NB4 (cell line): Measurements from ENCODE around the gene NLGN2.

Experiments used
- DNase-seq: peaks from one replicate; pipeline ENCODE4 v3.0.0; 2010; ENCODE audit warnings: low read depth
- H3K4me3 ChIP-seq: one replicate; pipeline ENCODE4 v1.5.1; 2011; ENCODE audit warnings: mild to moderate bottlenecking, low read depth, low read length, moderate library complexity
- MYC ChIP-seq: IDR thresholded peaks from 2 replicates; pipeline ENCODE4 v1.6.1; 2011; ENCODE audit warnings: low read depth, low read length
- POLR2A ChIP-seq: IDR thresholded peaks from 2 replicates; pipeline ENCODE4 v1.6.1; 2011; ENCODE audit warnings: mild to moderate bottlenecking; ENCODE audit not compliant: insufficient read length; ENCODE audit errors: extremely low read depth
- TF ChIP-seq, protein P1 (sequence below): IDR thresholded peaks from 2 replicates; pipeline ENCODE4 v1.6.1; 2011; ENCODE audit warnings: low read depth, low read length
- TF ChIP-seq, protein P2 (sequence below): IDR thresholded peaks from one replicate; pipeline ENCODE4 v1.5.1; 2012; ENCODE audit warnings: low read depth, low read length

Gene NLGN2

DNA sequence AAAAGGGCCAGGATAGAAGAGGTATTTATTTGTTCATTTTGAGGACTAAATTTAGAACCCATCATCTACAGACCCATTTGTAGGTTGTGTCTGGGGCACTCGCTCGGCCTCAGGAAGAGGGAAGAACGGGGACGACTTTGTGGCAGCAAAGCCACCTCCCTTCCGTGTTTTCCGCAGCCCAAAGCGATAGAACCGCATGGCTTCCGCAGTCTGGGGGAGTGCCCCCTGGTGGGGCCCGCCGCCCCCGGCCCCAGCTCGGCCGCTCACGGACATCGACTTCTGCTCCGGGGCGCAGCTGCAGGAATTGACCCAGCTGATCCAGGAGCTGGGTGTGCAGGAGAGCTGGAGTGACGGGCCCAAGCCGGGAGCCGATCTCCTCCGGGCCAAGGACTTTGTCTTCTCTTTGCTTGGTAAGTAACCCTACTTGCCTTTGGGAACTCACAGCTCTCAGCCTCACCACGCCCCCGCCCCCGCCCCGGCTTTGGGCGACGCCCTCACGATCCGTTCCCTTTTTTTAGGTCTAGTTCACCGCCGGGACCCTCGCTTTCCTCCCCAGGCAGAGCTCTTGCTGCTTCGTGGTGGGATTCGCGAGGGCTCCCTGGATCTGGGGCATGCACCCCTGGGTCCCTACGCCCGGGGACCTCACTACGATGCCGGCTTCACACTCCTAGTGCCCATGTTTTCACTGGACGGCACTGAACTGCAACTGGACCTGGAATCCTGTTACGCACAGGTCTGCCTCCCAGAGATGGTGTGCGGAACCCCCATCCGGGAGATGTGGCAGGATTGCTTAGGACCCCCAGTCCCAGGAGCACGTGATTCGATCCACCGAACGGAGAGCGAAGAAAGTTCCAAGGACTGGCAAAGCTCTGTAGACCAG, 28.3 kb downstream of the NLGN2 start:
- H3K4me3 ChIP-seq, result peak overlapping the region; percentile 72
- TF ChIP-seq MYC, result peak; percentile 69; the same call in 1 of the 2 replicates
- no peak for TF ChIP-seq POLR2A
- TF ChIP-seq, protein P1, sequence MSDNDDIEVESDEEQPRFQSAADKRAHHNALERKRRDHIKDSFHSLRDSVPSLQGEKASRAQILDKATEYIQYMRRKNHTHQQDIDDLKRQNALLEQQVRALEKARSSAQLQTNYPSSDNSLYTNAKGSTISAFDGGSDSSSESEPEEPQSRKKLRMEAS, result peak; percentile 40; the same call in 1 of the 2 replicates
- TF ChIP-seq, protein P2, sequence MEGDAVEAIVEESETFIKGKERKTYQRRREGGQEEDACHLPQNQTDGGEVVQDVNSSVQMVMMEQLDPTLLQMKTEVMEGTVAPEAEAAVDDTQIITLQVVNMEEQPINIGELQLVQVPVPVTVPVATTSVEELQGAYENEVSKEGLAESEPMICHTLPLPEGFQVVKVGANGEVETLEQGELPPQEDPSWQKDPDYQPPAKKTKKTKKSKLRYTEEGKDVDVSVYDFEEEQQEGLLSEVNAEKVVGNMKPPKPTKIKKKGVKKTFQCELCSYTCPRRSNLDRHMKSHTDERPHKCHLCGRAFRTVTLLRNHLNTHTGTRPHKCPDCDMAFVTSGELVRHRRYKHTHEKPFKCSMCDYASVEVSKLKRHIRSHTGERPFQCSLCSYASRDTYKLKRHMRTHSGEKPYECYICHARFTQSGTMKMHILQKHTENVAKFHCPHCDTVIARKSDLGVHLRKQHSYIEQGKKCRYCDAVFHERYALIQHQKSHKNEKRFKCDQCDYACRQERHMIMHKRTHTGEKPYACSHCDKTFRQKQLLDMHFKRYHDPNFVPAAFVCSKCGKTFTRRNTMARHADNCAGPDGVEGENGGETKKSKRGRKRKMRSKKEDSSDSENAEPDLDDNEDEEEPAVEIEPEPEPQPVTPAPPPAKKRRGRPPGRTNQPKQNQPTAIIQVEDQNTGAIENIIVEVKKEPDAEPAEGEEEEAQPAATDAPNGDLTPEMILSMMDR, result peak; percentile 15
- peak; percentile 84 for DNase-seq

DNA sequence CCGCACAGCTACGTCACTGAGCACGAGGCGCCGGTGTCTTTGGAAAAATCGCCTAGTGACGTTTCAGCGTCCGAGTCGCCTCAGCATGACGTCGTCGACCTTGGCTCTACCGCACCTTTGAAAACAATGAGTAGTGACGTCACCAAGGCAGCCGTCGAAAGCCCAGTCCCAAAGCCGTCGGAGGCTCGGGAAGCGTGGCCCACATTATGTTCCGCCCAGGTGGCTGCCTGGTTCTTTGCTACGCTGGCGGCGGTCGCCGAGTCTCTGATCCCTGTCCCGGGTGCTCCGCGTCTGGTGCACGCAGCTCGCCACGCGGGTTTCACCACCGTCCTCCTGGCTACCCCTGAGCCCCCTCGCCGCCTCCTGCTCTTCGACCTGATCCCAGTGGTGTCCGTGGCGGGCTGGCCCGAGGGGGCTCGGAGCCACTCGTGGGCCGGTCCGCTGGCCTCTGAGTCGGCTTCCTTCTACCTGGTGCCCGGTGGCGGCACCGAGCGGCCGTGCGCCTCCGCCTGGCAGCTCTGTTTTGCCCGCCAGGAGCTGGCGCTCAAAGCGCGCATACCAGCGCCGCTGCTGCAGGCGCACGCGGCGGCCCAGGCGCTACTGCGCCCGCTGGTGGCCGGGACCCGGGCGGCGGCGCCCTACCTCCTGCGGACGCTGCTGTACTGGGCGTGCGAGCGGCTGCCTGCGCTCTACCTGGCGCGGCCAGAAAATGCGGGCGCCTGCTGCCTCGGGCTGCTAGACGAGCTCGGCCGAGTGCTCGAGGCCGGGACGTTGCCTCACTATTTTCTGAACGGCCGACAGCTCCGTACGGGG, 29.1 kb downstream of the NLGN2 start:
- peak; percentile 86 for DNase-seq
- H3K4me3 ChIP-seq, result peak overlapping the region; percentile 72
- TF ChIP-seq POLR2A (no peak), MYC (peak; percentile 96)
- TF ChIP-seq, protein P1, result peak; percentile 92
- TF ChIP-seq, protein P2, result peak; percentile 56

DNA sequence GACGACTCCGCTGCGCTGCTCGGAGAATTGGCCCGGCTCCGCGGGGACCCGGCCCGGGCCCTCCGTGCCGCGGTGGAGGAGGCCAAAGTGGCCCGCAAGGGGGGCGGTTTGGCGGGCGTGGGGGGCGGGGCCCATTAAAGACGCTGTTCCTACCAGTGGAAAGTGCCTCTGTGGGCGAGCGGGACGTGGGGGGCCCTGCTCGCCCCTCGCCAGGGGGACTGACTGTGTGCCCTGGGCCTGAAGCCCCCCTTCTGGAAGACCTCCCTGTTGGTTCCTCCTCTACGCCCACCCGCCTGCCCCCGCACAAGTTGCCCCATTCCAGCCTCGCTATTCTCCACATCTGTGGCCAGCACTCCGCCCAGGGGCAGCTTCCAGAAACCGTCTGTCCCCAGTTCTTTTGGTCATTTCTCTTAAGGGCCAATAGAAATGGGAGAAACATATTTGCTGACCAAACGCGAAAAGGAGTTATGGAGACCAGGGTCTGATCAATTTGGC, 29.8 kb downstream of the NLGN2 start:
- peak overlapping the region; percentile 17 for H3K4me3 ChIP-seq
- no peak for DNase-seq
- TF ChIP-seq MYC (no peak), POLR2A (no peak)
- TF ChIP-seq, protein P1, result no peak
- TF ChIP-seq, protein P2, result no peak

DNA sequence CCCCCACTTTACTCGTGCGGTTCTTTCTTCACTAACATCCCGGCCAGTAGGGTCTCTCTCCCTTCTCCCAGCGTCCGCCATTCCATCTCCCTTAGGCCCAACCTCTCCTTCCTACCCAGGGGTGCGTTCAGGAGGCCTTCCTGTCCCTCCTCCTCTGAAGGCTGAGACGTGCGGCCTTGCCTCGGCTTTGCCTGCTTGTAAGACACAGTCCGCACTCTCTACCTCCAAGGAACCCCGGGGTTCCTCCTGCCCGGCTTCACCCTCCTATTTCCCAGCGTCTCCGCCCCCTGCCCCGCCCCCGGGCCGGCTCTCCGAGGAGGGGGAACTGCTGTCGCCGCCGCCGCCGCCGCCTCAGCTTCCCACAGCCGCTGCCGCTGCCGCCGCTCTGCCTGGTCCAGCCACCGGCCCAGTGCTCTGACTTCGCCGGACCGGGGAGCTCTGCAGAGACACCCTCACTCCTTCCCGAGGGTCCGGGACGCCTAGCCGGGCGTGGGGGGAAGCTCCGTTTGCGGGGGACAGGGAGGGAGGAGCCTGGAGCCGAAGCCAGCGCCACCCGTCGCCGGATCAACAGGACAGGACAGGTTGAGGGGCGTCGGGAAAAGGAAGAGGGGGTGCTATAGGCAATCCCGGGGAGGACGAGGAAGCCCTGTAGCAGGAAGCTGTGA, 30.4 kb downstream of the NLGN2 start:
- DNase-seq, result peak; percentile 72
- peak overlapping the region; percentile 17 for H3K4me3 ChIP-seq
- TF ChIP-seq MYC (no peak), POLR2A (no peak)
- TF ChIP-seq, protein P2, result no peak
- TF ChIP-seq, protein P1, result no peak
